ENCODE results near the gene ULK2.

GRCh38 chr17:19799796-19800195 lies 67.9 kb downstream of the ULK2 start:
- no peak for TF ChIP-seq POLR2A (IDR thresholded peaks at IDR 0.05)
- TF ChIP-seq CTCF (IDR thresholded peaks at IDR 0.05): no peak

All from testis (tissue), 2 donors.